Measurements from ENCODE around the gene DMPK.
"Not testable (repeated sequence)": the region's sequence is repeated elsewhere in the genome, so short reads cannot be mapped to it uniquely, and the experiment has no call there.

DMPK gene

DNA sequence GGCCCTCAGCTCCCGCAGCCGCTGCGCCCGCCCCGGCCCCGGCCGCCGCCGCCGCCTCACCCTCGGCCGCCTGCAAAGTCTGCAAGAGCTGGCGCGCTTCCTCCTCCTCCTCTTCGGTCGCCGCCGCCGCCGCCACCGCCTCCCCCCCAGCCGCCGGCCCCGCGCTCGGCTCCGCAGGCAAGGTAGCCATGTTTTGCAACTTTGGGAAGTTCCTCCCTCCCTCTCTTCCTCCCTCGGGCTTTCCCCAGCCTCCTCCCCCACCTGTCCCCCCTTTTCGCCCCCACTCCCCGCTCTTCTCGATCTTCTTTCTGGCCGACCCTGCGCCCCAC is 13.7 kb downstream of the DMPK start:
- no peak for DNase-seq (ENCODE audit: low read depth)

DNA sequence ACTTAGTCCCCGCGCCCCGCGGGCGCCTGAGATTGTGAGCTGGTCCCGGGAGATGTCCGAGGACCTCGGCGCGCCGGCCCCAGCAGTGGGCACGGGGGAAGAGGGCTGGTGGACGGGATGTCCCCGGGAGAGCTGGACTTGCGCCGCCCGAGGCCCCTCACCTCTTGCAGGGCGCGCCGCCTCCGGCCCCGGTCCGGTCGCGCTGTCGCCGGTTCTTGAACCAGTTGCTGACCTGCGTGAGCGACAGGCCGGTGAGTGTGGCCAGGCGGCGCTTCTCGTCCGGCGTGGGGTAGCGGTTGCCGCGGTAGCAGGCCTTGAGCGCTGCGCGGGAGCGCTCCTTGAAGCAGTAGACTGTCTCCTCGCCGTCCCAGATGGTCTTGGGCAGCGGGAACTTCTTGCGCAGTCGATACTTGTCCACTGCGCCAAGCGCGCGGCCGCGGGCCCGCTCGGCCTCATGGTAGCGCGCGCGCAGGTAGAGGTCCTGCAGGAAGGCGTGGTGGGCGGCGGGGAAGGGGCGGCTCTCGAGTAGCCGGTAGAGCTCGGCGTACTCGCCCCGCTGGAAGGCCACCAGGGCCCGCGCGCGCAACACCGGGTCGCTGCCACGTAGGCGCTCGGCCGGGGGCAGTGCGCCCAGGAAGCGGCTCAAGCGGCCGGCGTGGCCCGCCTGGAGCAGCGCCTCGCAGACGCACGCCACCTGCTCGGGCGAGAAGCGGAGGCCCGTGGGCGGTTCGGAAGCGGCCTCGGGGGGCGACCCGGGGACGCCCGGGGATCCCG is 14.2 kb downstream of the DMPK start:
- no peak for DNase-seq (ENCODE audit: low read depth)

DNA sequence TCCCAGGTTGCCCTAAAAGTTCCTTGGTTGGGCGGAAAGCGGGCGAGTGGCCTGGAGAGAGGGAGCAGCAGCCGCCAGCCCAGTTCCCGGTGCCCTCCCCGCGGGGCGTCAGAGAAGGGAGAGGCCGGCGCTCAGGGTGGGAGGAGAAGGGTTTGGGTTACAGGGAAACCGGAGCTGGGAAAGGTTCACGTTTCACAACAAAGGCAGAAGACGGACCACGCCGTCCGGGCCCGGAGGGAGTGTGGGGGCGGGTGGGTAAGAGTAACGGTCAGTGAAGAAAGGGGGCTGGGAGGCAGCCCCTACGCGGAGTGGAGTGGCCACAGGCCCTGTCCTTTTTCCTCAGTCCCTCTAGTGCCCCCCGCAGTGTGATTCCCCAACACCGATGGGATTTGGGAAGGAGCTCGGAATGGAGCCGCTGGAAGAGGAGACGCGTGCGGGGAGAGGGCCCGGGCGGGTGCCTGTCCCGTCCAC is 14.8 kb downstream of the DMPK start:
- no peak for DNase-seq (ENCODE audit: low read depth)

DNA sequence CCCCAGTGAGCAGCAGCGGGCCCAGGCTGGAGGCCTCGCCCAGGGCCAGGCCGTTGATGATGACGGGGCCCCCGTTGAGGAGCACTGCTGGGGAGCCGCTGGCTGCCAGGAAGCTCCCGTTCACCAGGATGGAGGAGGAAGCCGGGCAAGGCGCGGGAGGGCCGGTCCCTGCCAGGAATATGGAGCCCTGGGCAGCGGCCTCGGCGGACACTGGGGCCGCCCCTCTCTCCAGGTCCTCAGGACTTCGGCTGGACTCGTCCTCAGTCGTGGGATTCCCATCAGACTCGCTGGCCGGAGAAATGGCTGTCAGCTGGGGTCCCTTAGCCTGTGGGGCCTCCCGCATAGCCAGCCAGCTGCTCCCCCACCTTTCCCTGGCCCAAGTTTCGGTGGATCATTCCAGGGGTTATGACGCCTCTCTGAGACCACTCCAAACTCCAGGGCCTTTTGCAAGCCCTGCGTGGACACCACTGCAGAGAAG is 15.4 kb downstream of the DMPK start:
- no peak for DNase-seq (ENCODE audit: low read depth)

DNA sequence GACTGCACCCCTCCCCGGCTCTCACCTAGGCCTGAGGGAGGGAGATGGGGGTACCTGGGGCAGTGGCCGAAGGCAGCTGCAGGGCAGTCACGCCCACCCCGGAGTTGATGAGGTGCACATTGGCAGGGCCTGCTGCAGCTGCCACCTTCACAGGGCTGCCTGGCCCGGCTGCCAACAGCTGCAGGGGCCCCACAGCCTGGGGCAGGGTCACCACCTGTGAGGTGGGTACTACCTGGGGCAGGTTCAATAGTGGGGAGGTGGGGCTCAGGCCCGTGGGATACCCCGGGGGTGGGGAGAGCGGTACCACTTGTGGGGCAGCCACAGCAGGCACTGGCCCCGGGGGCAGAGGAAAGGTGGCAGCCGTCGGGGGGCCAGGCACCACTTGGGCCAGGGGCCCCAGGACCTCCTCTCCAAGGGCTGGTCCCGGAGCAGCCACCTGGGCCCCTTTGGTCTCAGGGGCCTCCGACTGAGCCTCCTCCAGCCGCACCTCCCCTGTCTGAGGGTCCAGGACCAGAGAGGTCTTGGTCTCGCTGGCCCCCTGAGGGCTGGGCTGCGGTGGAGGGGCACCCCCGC is 15.9 kb downstream of the DMPK start:
- DNase-seq (ENCODE audit: low read depth) = no peak

DNA sequence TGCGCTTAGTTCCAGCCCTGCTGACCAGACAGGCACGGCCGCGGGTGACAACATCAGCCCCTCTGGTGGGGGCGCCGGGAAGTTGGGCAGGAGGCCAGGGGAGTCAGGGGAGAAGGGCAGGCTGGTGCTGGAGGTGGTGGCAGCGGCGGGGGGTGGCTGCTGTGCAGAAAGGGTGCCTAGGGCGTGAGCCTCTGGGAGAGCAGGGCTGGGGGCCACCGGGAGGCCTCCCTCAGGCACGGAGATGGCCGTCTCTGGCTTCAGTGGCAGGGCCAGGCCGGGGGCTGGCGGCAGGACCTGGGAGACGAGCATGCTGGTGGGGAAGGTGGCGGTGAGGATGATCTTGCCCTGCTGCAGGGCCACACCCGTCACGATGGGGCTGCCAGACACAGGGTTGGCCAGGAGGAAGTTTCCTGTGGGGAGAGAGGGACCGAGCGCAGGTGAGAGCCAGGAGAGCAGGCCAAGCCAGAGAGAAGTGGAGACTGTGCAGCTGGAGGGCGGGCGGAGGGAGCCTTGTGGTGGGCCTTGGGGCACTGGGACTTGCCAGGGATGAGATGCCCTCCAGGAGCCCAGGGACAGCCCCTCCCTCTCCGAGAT is 16.5 kb downstream of the DMPK start:
- DNase-seq (ENCODE audit: low read depth) = no peak

DNA sequence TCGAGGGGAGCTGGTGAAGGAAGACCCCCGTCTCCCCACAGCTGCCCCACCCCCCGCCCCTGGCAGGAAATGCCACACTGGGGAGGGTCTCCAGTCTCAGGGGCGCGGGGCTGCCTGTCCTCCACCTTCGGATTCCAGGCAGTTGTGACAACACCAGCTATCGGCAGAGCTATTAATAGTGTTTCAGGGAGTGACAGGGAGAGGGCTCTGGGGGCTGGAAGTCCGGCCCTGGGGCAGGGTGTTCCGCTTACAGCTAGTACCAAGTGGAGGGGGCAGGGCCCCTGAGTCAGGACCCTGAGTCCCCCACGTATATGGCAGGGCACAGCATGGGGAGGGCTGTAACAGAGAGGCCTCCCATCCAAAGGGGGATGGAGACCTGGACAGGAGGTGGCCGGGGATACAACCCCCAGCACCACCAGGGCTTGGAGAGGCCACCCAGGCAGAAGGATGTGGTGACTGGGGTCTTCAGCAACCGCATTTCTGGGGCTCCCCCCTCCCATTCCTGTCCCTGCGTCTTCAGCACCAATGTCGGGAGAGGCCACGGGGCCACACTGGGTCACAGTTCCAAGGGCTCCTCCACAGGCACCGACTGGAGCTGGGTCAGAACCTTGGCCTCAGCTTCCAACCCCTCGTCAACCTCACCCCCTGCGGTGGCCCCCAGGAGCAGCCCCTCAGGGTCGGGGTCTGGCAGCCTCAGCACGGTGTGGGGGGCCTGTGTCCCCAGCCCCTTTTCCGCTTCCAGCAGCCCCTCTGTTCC is 17.2 kb downstream of the DMPK start:
- no peak for DNase-seq (ENCODE audit: low read depth)

DNA sequence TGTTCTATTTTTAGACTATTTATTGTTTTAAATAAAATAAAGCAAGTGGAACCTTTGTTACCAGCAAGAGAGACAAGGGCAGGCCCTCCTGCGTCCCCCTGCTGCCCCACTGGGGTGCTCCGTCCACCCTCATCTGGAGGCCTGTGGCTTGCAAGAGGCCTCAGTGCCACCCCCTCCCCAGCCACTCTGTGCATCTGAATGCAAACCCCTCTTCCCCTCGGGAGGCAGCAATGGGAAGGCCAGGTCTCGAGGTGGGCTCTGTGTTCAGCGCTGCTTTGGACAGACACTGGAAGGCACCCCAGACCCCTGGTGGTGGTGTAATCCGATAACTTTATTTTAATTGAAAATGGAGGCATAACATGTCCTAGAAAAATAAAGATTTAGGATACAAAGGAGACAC is 17.8 kb downstream of the DMPK start:
- no peak for DNase-seq (ENCODE audit: low read depth)

DNA sequence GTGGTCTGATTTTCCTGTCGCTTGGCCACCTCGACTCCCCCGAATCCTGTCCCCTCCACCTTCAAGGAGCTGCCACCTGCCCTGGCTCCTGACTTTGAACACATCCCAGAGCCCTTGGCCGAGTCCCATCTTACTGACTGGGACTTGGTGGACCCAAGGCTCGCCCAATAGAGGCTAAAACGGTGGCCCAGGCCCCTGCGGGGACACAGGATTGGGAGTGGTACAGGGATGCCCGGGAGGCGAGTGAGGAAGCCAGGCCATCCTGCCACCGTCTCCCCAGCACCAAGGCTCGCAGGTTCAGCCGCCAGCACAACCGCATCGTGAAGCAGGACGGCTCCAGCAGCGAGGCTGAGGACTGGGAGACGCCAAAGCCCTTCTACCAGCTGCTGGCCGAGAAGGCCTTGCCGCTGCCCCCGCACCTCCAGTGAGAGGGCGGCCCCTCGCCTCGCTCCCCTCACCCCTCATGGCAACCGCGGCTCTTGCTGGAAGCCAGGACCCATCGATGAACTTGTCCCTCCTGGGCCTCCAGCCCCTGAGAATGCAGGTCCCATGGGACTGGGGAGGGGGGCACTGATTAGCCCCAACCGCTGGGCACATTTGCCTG is 18.5 kb downstream of the DMPK start:
- no peak for DNase-seq (ENCODE audit: low read depth)

DNA sequence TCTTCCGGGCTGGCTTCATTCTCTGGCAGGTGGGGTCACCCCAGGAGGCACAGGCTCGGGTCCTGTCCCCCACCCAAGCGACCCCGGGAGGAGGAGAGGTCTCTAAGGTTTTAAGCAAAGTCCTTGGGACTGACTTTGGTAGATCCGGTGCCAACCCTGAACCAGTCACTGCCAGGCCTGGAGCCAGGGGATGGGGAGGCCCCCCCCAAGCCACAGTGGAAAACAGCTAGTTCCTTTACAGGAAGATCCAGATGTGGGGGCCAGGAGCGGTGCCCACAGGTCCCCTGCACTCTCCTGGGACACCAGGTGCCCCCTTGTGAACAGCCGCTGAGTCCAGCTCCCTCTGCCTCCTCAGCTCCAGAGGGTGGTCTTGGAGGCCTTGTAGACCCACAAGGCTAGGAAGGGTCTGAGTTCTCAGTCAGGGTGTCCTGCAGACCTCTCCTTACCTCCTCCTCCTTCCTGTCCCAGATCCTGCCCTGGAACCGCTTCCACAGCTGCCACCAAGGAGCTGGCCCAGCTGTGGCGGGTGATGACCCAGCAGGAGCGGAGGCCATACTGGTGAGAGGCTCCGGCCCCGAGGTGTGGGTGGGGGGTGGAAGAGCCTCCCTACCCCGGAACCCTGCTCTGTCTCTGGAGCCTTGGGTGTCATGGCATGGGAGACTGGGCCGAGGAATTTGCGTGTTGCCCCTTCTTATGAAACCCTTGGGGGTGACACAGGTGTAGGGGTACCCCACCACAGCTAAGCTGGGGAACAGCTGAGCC is 19.2 kb downstream of the DMPK start:
- DNase-seq (ENCODE audit: low read depth) = no peak

DNA sequence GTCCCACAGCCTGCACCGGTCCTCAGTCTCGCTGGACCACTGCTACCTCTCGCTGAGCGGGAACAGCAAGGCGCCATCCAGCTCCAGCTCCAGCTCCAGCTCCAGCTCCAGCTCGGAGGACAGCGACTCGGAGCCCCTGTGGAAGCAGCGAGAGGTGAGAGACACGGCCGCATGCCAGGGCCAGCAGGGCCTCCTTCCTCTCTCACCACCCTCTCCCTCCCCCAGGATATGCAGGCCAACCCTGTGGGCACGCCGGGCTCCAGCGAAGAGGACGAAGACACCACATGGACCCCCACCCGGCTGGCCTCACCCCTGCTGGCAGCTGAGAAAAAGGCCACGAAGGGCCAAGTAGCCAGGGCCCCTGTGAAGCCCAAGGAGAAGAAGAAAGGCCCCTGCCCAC is 20.6 kb downstream of the DMPK start:
- DNase-seq (ENCODE audit: low read depth) = no peak

DNA sequence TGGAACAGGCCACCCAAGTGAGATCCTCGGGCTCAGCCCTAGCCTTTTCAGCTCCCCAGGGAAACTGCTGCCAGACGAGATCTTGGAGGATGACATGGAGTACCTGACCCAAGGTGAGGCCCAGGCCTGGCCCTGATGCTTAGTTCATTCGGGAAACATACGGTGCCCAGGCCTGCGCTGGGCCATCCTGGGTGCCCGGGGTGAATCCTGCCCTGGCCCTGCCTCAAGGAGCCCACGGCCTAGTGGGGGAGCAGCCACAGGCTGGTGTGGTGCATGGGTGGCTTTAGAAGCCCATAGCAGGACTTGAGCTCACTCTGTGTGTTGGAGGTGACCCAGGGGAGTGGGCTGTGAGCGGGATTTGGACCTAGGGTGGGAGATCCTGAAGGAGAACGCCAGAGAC is 23.4 kb downstream of the DMPK start:
- no peak for DNase-seq (ENCODE audit: low read depth)

DNA sequence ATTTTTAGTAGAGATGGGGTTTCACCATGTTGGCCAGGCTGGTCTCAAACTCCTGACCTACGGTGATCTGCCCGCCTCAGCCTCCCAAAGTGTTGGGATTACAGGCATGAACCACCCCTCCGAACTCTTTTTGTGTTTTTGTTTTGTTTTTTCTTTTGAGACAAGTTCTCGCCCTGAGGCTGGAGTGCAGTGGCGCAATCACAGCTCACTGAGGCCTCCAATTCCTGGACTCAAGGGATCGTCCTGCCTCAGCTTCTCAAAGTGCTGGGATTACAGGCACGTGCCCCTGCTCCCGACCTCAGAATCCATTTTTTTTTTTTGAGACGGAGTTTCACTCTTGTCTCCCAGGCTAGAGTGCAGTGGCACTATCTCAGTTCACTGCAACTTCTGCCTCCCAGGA is 24.6 kb downstream of the DMPK start:
- DNase-seq (ENCODE audit: low read depth) = no peak

DNA sequence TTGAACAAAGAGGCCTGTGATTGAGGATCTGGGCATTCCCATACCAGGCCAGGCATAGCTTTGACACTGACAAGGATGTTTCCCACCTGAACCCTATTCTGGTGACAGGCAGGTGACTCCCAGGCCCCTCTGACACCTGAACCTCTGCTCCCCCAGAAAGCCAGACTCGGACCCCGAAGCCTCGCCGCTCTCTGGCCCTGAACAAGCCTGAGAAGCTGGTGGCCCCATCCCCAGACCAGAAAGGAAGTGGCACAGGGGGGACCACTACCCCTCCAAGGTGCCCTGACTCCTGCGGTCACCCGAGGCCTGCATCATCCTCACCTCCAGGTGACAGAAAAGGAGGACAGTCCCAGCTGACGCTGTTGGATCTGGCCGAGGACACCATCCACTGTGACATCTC is 28.0 kb downstream of the DMPK start:
- DNase-seq (ENCODE audit: low read depth) = no peak

DNA sequence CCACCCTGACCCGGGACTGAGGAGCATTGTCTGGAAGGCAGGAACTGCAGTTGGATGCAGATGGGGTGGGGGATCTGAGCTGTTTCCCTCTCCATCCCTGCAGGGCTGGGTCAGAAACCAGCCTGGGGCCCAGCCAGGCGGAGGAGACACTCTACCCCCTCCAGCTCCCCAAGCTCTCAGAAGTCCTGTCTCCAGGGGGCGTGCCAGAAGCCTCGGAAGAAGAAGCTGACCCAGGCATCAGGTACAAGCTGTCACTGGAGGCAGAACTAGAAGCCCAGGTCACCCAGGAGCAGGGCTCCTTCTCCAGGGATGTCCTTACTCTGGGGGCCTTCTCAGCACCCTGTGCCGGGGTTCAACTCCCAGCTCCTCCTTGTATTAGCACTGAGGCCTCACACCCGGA is 28.7 kb downstream of the DMPK start:
- no peak for DNase-seq (ENCODE audit: low read depth)

DNA sequence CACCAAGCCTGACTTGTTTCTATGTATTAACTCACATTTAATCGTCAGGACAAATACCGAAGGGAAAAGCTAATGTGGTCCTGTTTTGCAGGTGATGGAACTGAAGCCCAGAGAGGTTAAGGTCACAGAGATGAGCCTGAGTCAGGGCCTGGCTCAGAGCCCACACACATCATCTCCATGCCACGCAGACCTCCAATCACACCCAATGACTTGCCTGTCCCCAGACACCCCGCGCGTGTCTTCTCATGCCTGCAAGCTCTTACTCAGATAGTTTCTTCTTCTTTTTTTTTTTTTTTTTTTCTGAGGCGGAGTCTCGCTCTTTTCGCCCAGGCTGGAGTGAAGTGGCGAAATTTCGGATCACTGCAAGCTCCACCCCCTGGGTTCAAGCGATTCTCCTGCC is 29.7 kb downstream of the DMPK start:
- DNase-seq (ENCODE audit: low read depth) = no peak

DNA sequence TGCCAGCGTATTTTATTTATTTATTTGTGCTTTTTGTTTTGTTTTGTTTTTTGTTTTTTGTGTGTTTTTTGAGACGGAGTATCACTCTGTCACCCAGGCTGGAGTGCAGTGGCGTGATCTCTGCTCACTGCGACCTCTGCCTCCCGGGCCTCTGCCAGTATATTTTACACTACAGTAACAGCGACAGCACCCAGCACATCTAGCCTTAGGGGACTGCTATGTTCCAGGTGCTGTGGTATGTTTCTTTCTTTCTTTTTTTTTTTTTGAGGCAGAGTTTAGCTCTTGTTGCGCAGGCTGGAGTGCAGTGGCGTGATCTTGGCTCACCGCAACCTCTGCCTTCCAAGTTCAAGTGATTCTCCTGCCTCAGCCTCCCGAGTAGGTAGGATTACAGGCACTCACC is 30.8 kb downstream of the DMPK start:
- not testable (repeated sequence) for DNase-seq (ENCODE audit: low read depth)

DNA sequence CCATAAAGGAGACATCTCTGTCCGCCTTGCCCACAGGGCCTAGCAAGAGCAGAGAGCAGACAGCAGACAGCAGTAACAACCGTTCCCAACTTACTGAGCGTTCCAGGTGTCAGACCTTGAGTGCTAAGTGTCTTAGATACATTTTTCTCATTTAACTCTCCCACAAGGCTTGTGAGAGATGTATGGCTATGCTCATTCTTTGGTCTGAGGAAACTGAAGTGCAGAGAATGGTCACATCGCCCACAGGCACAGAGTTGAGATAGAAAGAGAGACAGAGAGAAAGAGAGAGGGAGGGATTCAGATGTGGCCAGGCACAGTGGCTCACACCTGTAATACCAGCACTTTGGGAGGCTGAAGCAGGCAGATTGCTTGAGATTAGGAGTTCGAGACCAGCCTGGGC is 34.8 kb downstream of the DMPK start:
- DNase-seq (ENCODE audit: low read depth) = no peak

DNA sequence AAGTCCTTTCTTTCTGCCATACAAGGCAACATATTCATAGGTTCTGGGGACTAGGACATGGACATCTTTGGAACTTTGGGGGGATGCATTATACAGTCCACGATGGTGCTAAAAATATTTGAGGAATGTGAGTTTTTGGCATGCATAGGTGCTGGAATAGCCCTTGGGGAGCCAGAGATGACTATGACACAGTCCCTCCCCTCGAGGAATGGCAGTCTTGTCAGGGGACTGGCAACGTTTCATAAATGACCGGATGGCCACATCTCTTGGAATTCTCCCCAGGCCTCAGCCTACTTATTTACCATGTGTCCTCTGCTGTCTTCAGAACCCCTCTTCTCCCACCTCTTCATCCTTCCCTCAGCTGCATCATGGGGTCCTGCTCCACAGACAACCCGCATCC is 35.4 kb downstream of the DMPK start:
- DNase-seq (ENCODE audit: low read depth) = no peak

DNA sequence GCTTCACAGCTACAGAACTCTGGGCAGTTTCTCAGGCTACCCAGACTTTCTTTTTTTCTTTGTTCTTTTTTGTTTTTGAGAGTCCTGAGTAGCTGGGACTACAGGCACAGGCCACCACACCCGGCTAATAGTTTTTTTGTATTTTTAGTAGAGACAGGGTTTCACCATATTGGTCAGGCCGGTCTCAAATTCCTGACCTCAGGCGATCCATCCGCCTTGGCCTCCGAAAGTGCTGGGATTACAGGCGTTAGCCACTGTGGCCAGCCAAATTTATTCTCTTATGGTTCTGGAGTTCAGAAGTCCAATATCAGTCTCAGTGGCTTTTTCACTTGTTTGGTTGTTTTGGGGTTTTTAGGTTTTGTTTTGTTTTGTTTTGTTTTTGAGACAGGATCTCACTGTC is 36.7 kb downstream of the DMPK start:
- no peak for DNase-seq (ENCODE audit: low read depth)

DNA sequence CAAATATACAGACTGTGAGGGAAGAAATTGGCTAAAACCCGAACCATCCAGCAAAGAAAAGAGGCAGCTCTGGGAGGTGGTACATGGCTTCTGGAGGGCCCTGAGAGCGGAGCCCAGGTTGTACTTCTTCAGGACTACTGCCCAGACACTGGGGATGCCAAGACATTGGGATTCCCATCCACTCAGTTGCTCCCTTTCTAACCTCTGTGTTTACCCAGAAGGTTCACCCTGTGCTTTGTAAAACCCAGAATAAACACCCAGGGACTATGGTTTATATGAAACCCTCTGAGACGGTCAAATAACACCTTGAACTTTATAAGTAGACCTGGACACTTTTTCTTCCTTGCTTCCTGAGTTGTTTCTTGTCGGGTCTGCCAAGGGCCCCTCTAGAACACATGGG is 39.3 kb downstream of the DMPK start:
- DNase-seq (ENCODE audit: low read depth) = no peak
